ENCODE results near the gene ERVW-1.
"Not testable (repeated sequence)": the region's sequence is repeated elsewhere in the genome, so short reads cannot be mapped to it uniquely, and the experiment has no call there.

Gene ERVW-1

GRCh38 chr7:92477681-92478080 lies at the start of gene ERVW-1:
Gene ERVW-1 (minus strand): TSS chr7:92477946. CDS start chr7:92470381, 7,565 bp downstream.
- not testable (repeated sequence) for H3K4me3 ChIP-seq (replicated peaks; ENCODE audit: low read depth, low read length); DNase-seq (ENCODE audit: extremely low read depth, low read depth)

GRCh38 chr7:92523110-92523509 lies 45.4 kb upstream of the ERVW-1 start:
- no peak for TF ChIP-seq CTCF (IDR thresholded peaks at IDR 0.05; ENCODE audit: low read depth, low read length, missing control alignments)
- H3K4me3 ChIP-seq (replicated peaks; ENCODE audit: low read depth, low read length) = no peak overlapping the region
- DNase-seq (ENCODE audit: extremely low read depth, low read depth) = no peak

- no peak overlapping the region for H3K4me3 ChIP-seq (replicated peaks; ENCODE audit: low read depth, low read length)
- DNase-seq (ENCODE audit: extremely low read depth, low read depth) = no peak
- no peak for TF ChIP-seq CTCF (IDR thresholded peaks at IDR 0.05; ENCODE audit: low read depth, low read length, missing control alignments)
Measured at GRCh38 chr7:92520024-92520423, 42.3 kb upstream of the ERVW-1 start.

- H3K4me3 ChIP-seq (replicated peaks; ENCODE audit: low read depth, low read length) = no peak overlapping the region
- TF ChIP-seq CTCF (IDR thresholded peaks at IDR 0.05; ENCODE audit: low read depth, low read length, missing control alignments) = no peak
- DNase-seq (ENCODE audit: extremely low read depth, low read depth) = no peak
Measured at GRCh38 chr7:92517631-92518030, 39.9 kb upstream of the ERVW-1 start.

GRCh38 chr7:92513167-92513902 lies 35.6 kb upstream of the ERVW-1 start:
- H3K4me3 ChIP-seq (replicated peaks; ENCODE audit: low read depth, low read length) = no peak overlapping the region
- no peak for TF ChIP-seq CTCF (IDR thresholded peaks at IDR 0.05; ENCODE audit: low read depth, low read length, missing control alignments)
- no peak for DNase-seq (ENCODE audit: extremely low read depth, low read depth)

- H3K4me3 ChIP-seq (replicated peaks; ENCODE audit: low read depth, low read length) = no peak overlapping the region
- no peak for TF ChIP-seq CTCF (IDR thresholded peaks at IDR 0.05; ENCODE audit: low read depth, low read length, missing control alignments)
- DNase-seq (ENCODE audit: extremely low read depth, low read depth) = no peak
Measured at GRCh38 chr7:92508946-92509345, 31.2 kb upstream of the ERVW-1 start.

GRCh38 chr7:92506363-92506762 lies 28.6 kb upstream of the ERVW-1 start:
- no peak for TF ChIP-seq CTCF (IDR thresholded peaks at IDR 0.05; ENCODE audit: low read depth, low read length, missing control alignments)
- no peak overlapping the region for H3K4me3 ChIP-seq (replicated peaks; ENCODE audit: low read depth, low read length)
- DNase-seq (ENCODE audit: extremely low read depth, low read depth) = no peak

All from HFF-Myc (cell line).